ENCODE results near the gene KCTD2.
"Not testable (repeated sequence)": the region's sequence is repeated elsewhere in the genome, so short reads cannot be mapped to it uniquely, and the experiment has no call there.

Gene KCTD2

GRCh38 chr17:75020331-75021110 is 26.5 kb upstream of the KCTD2 start:
- DNase-seq (ENCODE audit: low read depth) = no peak

DNA sequence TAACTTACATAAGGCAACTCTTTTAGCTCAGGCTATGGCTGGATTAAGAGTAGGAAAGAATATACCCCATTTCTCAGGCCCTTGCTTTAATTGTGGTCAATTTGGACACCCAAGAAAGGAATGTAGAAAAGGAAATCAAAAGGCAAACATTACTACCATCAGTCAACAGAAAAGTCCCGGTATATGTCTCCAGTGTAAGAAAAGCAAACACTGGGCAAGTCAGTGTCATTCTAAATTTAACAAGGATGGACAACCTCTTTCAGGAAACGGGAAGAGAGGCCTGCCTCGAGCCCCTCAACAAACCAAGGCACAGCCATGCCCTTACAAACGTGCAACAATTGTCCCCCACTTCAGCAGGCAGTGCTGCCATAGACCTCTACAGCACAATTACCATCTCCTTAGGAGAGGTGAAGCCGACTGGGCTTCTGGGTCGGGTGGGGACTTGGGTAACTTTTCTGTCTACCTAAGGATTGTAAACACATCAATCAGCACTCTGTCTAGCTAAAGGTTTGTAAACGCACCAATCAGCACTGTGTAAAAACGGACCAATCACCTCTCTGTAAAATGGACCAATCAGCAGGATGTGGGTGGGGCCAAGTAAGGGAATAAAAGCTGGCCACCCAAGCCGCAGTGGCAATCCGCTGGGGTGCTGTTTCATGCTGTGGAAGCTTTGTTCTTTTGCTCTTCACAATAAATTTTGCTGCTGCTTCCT is 22.2 kb upstream of the KCTD2 start:
- DNase-seq (ENCODE audit: low read depth) = no peak

DNA sequence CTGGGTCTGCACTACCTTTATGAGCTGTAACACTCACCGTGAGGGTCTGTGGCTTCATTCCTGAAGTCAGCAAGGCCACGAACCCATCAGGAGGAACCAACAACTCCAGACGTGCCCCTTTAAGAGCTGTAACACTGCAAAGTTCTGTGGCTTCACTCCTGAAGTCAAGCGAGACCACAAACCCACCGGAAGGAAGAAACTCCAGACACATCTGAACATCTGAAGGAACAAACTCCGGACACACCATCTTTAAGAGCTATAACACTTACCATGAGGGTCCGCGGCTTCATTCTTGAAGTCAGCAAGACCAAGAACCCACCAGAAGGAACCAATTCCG is 21.7 kb upstream of the KCTD2 start:
- not testable (repeated sequence) for DNase-seq (ENCODE audit: low read depth)

DNA sequence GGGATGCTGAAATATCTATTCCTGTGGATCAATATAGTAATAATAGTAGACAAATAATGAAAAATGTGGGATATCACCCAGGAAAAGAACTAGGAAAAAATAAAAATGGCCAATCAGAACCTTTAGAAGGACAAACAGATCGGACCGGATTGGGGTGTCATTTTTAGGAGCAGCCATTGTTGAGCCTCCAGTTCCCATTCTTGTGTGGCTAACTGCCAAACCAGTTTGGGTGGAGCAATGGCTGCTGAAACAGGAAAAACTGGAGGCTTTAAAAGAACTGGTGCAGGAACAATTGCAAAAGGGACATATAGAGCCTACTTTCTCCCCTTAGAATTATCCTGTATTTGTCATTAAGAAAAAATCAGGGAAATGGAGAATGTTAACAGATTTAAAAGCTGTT is 20.4 kb upstream of the KCTD2 start:
- DNase-seq (ENCODE audit: low read depth) = not testable (repeated sequence)

- DNase-seq (ENCODE audit: low read depth) = no peak
Observed at GRCh38 chr17:75030161-75030560, 16.9 kb upstream of the KCTD2 start.

- peak; percentile 41 for DNase-seq (ENCODE audit: low read depth)
Observed at GRCh38 chr17:75031972-75032719, 14.9 kb upstream of the KCTD2 start.

- no peak for DNase-seq (ENCODE audit: low read depth)
Observed at GRCh38 chr17:75032720-75033280, 14.2 kb upstream of the KCTD2 start.

- DNase-seq (ENCODE audit: low read depth) = peak; percentile 75
Observed at GRCh38 chr17:75033346-75034235, 13.4 kb upstream of the KCTD2 start.

DNA sequence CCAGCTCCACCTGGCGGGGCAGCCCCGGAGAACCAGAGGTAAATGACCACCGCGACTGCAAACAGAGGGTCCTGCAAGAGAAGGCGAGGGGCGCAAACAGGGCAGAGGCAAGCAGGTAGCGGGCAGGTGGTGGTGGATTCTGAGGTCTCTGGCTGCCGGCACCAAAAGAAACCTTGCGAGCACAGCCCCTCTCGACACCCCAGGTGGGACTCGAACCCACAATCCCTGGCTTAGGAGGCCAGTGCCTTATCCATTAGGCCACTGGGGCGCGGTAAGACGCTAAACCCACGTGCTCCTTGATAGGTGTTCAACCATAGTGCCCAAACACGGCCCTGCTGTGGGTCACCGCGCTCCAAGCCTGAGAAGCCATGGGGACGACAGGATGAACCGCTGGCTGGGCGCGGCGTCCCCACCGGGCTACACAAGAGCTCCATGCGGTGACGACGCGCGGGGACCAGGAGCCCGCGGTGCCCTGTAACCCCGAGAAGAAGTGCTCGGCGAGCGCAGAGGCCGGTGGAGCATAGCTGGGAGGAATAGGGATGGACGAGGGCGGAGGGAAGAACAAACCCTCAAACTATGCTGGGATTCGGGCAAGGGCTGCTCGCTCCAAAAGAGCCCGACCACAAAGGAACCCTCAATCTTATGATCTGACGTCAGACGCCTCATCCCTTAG is 12.7 kb upstream of the KCTD2 start:
- peak; percentile 68 for DNase-seq (ENCODE audit: low read depth)

DNA sequence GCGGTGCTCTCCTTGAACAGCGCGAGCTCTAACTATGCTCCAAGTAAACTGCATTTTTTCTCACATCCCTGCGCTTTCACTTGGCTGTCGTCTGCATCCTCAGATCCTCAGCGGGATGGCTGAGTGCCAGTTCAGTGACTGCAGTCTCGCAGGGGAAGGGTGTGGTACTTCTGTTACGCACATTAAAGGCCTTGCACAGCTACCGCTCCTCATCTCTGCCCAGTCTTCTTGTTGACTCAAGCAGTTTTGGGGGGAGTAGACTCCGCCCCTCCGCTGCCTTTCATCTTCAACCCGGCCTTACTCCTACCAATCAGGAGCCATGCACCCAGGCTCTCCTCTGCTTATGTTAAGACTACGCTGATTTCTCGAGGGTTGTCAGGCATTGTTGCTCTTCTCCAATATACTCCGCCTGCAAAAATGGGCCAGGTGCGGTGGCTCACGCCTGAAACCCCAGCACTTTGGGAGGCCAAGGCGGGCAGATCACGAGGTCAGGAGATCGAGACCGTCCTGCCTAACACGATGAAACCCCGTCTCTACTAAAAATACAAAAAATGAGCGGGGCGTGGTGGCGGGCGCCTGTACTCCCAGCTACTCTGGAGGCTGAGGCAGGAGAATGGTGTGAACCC is 10.3 kb upstream of the KCTD2 start:
- DNase-seq (ENCODE audit: low read depth) = no peak

GRCh38 chr17:75039238-75039637 is 7.8 kb upstream of the KCTD2 start:
- DNase-seq (ENCODE audit: low read depth) = no peak

GRCh38 chr17:75041656-75042280 is 5.3 kb upstream of the KCTD2 start:
- DNase-seq (ENCODE audit: low read depth) = no peak

DNA sequence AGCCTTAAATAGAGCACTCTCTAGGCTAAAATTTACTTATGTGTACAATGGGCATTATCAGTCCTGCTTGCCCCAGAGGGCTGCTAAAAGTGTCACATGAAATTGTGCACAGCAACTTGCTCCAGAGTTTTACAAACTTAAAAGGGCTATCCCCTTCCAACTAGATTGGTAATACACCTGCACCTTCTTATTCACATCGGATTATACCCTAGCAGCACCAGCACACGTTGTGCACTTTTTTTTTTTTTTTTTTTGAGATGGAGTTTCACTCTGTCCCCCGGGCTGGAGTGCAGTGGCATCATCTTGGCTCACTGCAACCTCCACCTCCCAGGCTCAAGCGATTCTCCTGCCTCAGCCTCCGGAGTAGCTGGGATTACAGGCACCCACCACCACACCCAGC is 3.2 kb upstream of the KCTD2 start:
- DNase-seq (ENCODE audit: low read depth) = not testable (repeated sequence)

DNA sequence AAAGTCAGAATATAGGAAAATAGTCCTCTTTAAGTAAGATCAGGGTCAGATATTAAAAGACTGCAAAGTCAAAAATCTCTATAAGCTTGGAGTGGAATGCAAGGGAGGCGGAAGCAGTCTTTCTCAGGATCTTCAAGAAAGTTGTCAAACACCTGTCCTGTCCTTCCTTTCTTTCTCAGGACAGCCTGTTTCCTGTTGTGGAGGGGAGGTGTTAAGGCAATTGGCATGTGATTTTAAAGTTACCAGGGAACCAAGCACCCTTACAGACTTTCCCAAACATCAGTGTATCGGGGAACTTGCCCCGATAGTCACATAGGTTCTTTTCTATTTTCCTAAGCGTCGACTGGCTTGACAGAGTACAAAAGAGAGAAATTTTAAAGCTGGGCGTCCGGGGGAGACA is 2.3 kb upstream of the KCTD2 start:
- DNase-seq (ENCODE audit: low read depth) = no peak

DNA sequence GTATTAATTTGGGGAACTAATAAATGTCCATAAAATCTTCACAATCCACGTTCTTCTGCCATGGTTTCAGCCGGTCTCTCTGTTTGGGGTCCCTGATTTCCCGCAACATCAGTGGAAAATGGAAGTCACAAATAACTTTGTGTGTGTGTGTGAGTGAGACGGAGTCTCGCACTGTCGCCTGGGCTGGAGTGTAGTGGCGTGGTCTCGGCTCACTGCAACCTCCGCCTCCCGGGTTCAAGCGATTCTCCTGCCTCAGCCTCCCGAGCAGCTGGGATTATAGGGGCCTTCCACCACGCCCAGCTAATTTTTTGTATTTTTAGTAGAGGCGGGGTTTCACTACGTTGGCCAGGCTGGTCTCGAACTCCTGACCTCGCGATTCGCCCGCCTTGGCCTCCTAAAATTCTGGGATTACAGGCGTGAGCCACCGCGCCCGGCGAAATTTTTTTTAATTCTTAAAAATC is 1.0 kb upstream of the KCTD2 start:
- not testable (repeated sequence) for DNase-seq (ENCODE audit: low read depth)

- no peak for DNase-seq (ENCODE audit: low read depth)
Observed at GRCh38 chr17:75047398-75048098, 523 bp downstream of the KCTD2 start.

- no peak for DNase-seq (ENCODE audit: low read depth)
Observed at GRCh38 chr17:75048249-75048878, 1.3 kb downstream of the KCTD2 start.

GRCh38 chr17:75049057-75049456 is 2.0 kb downstream of the KCTD2 start:
- no peak for DNase-seq (ENCODE audit: low read depth)

DNA sequence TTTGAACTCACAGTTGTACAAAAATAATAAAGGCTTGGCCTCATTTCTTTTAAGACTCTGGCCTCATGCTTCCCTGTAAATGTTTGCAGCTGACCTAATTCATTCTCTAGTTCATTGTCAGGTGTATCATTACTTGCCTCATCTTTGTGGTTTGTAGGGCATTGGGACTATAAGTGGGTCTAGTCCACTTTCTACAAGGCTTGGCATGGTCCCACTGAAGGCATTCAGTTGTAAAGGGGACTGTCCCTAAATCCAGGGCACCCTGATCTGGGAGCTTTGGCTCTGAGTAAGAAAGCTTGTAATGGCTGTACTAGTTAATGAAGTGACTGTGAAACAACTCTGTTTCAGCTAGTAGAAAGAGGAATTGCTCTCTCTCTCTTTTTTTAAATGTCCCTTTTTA is 2.7 kb downstream of the KCTD2 start:
- no peak for DNase-seq (ENCODE audit: low read depth)
